GM19455 (cell line): Measurements from ENCODE around the gene MYO16.
A peak's percentile ranks its signal among the peaks of the same experiment; 100 is the strongest.

Experiments
- ATAC-seq: cut with Tn5 transposase; IDR thresholded peaks from one replicate; pipeline ENCODE4 v1.9.1; 2021; ENCODE audit not compliant: unreplicated experiment

The MYO16 gene

GRCh38 chr13:109146912-109147647, 517.7 kb downstream of the MYO16 start:
- no peak for ATAC-seq

DNA sequence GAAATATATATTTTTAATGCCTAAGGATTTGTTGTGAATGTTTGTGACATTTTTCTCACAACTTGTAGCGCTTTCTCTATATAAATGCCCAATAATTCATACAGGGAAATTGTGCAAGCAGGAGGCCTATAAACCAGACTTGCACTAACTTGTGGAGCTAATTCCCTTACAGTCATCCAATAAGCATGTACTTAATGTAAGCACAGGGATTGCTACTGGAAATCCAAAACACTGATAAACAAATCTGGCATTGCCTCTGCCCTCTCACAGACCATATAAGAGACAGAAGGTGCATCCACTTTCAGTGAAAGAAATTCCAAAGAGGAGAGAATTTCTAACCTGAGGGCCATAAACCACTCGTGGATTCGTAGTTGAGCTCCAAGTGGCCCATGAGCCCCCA, 518.8 kb downstream of the MYO16 start:
- no peak for ATAC-seq

GRCh38 chr13:109150696-109151095, 521.3 kb downstream of the MYO16 start:
- ATAC-seq = no peak

GRCh38 chr13:109151255-109151654, 521.8 kb downstream of the MYO16 start:
- no peak for ATAC-seq

GRCh38 chr13:109151696-109152095, 522.3 kb downstream of the MYO16 start:
- ATAC-seq = no peak

DNA sequence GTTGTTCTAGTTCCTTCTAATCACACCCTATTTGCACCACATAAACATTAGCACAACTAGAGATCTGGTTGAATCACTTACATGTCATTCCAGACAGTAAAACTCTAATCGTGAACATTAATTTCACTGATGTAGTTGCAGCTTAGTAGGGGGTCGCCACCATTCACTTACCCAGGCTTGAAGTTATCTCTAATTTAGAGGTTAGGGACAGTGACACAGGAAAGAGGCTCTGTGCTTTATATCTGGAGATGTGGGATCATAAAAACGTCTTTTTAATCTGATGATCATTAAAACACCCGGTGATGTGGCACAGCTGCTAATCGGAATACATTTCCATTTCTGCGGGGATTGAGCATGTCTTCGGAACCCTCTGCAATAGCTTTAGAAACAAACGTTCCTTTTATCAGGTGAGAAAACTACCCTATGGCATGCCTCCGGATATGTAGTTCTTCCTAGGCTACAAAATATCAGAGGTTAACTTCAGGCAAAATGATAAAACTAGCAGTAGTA, 523.0 kb downstream of the MYO16 start:
- ATAC-seq = no peak

DNA sequence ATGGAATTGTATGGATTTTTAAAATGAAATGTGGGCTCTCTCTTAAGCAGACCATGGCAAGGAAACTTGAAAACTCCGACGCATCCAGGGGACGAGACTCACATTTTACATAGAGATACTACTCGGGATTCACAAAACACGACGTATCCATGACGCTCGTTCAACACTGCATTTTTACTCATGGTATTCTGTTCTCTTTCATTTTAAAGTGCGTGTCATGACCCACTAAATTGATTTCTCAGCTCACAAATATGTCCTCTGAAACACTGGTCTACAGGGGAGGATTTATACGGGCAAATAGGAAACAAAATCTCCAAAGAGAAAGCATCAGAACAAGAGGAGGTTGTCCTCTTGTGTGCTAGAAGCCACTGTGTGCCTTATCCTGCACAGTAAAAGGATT, 523.5 kb downstream of the MYO16 start:
- no peak for ATAC-seq

DNA sequence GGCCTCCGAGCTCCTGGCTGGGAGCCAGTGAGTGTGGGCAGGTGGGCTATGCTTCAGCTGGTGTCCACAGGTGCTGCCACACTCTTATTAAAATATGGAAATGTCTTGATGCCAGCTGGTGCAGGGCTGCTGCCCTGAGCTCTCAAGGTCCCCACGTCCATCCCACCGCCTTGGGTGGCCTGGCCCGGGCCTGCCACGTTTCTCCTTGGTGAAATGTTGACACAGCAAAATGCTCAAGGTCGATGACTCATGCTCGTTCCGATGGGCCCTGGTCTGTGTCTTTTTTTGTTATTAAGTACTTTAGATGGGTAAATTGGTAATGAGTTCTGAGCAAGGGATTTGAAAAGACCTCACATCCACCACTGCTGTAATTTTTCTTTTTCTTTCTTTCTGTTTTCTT, 524.7 kb downstream of the MYO16 start:
- ATAC-seq = no peak

DNA sequence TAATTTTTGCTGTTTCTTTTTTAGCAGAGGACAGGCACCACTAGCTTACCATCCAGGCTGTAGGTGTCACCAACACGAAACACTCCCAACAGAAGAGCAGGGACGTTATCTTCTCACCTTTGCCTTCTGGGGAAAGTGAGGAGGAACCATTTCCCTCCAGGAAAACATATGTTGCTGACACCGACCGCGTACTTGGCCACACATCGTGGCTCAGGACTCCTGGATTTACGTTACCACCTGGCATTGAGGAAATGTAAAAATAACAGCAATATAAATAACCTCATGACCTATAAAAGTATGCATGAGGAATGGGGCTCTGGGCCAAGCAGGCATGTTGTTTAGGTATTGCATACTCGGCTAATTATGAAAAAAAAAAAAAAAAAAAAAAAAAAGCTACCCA, 525.1 kb downstream of the MYO16 start:
- ATAC-seq = no peak

- ATAC-seq = no peak
Observed at GRCh38 chr13:109154966-109155761, 525.8 kb downstream of the MYO16 start.

DNA sequence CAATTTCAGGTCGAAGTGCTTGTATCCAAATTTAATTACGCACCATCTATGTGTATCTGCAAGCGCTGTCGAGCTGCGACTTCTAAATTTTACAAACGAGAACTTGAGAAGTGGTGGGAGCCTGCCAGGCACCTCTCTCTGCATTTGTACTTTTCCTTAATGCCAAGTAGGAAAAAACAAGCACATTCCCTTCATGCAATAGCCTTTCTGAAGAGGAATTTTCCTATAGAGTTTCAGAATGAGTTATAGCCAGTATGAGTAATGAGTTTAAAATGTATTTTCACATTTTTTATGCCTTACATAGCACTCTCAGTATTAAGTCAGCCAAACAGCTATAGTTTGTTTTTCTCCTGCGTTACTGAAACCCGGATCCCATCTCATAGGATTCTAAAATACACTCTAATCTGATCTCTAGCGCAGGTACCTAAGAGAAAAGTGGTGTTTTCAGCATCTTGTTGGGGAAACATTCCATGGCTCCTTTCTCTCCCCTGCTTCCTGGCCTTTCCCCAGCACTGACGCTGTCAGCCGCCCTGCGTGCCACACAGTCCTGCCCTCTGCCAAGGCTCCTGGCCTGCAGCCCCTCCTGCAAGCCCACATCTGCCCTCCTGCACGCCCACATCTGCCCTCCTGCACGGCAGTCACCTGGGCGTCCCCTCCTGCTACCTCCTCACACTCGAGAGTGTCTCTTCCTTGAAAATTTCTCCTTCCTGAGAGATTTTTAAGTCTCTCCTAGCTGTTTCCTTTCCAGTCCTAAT, 526.9 kb downstream of the MYO16 start:
- no peak for ATAC-seq

- ATAC-seq = no peak
Observed at GRCh38 chr13:109157275-109157674, 527.9 kb downstream of the MYO16 start.

GRCh38 chr13:109158383-109158782, 529.0 kb downstream of the MYO16 start:
- no peak for ATAC-seq

- no peak for ATAC-seq
Observed at GRCh38 chr13:109159650-109160309, 530.4 kb downstream of the MYO16 start.

- ATAC-seq = peak; percentile 41
Observed at GRCh38 chr13:109160357-109160756, 530.9 kb downstream of the MYO16 start.

- peak; percentile 14 for ATAC-seq
Observed at GRCh38 chr13:109160887-109161669, 531.7 kb downstream of the MYO16 start.

DNA sequence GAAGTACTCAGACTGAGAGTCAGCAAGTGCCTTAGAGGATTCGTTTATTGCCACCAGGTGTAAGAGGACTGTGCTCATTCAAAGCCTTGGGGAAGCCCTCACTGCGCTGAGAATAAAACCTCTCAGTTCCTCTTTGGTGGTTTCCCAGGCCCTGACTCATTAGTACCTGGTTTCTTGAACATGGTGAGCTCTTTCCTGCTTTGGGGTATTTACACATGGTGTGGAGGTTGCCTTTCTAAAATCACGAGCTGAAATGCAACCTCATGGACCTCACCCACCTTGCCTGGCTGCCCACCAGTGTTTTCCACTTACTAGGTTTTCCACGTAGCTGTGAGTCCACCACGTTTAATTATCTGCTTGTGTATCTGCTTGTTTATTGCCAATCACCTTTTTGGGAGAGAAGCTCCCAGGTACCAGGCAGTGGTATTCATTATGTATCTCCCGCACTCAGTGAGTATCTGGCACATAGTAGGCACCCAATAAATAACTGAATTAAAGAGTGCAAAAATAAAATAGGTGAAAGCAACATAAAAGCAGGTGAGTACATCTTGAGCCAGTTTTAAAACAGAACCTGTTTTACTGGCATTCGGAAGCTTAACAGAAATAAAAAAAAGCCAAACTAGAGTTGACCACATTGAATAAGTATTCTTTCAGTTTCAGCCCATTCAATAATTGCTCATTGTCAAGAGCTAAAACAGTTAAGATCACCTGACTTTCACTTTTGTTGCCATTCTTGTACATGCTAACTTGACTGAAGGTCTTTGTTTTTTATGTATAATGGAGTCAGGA, 533.0 kb downstream of the MYO16 start:
- peak; percentile 82 for ATAC-seq

GRCh38 chr13:109163037-109163379, 533.6 kb downstream of the MYO16 start:
- peak; percentile 13 for ATAC-seq

DNA sequence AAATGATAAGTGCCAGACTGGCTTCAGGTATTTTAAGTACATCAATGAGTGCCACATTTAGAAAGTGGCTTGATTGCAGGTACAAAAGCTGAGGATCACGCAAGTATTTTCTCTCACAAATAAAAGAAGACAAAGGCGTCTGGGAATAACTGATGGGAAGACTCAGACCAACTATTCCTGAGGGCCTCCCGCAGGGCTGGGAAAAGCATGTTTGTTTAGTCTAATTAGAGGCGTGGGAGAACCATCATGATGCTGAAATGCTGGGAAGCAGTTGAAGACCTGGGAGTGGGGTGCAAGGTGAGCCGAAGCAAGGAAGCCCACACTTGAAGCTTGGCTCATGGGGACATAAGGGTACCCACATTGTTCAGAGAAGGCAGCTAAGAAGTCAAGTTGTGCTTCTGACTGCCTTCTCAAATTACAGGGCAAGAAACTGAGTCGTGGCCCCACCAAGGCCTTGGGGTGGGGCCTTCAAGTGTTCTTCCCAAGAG, 536.0 kb downstream of the MYO16 start:
- ATAC-seq = no peak
